BJ (cell line): Measurements from ENCODE around the gene ISG15. TPM values are rescaled to one million over a fixed set of nuclear protein-coding genes. Genes with fewer than 3 reads are reported as not detected.
A peak's percentile ranks its signal among the peaks of the same experiment; 100 is the strongest.

Source experiments
- CTCF ChIA-PET: fragments of 350-600 bp; formaldehyde crosslinking; extraction: SDS; loops from one replicate; lab custom pipeline; 2021; ENCODE audit warnings: antibody characterized with exemption, inconsistent platforms; lab: Yijun Ruan, JAX
- POLR2A ChIA-PET: fragments of 300-600 bp; sonication (Branson Sonifier 250); formaldehyde crosslinking; extraction: SDS; loops from one replicate; lab custom pipeline; 2021; ENCODE audit warnings: antibody characterized with exemption; lab: Charles Lee
- DNase-seq: peaks from one replicate; pipeline ENCODE4 v3.0.0-alpha.2; 2011; ENCODE audit warnings: low read depth
- H3K27me3 ChIP-seq: 2 replicates; pipeline ENCODE4 v1.6.0; 2011; ENCODE audit warnings: low read length; ENCODE audit not compliant: control insufficient read depth, insufficient read depth
- H3K36me3 ChIP-seq: 2 replicates; pipeline ENCODE4 v1.5.1; 2011; ENCODE audit warnings: low read length; ENCODE audit not compliant: control insufficient read depth, insufficient read depth
- H3K4me3 ChIP-seq: 2 replicates; pipeline ENCODE4 v1.5.1; 2011; ENCODE audit warnings: low read depth, mild to moderate bottlenecking, control low read depth, low read length
- CTCF ChIP-seq: IDR thresholded peaks from 2 replicates; pipeline ENCODE4 v1.5.1; 2011; ENCODE audit warnings: low read depth, mild to moderate bottlenecking, control low read depth, inconsistent platforms, low read length, moderate library complexity; ENCODE audit not compliant: insufficient read depth
- polyA plus RNA-seq: library from polyadenylated mRNA; depleted of rRNA; stranded (reverse); fragments of >200 nt; gene quantifications from 2 replicates; pipeline ENCODE4 v1.2.3, GENCODE V29; 2011

Gene ISG15
- polyA plus RNA-seq, 1 experiment = 86.8 TPM

- Histone ChIP-seq H3K27me3 (no peaks in the 10 kb centered on the region), H3K36me3 (no peaks in the 10 kb centered on the region; the same call in none of the 2 replicates), H3K4me3 (peak overlapping the region; percentile 85)
- ChIA-PET CTCF (interaction anchor here (1.1 to 4.4 kb wide), 3 partner anchors 15 to 65 kb away, joined by 3 to 37 read pairs (median 4); no protein-coding TSS in a partner anchor), POLR2A (interaction anchor here (0.6 kb wide), 1 partner anchor 35 kb away, joined by 3 read pairs; no protein-coding TSS in a partner anchor)
- TF ChIP-seq CTCF = no peak
- DNase-seq = no peak
These were observed 14.1 kb upstream of the ISG15 start for GRCh38 chr1:998995-999724.

DNA sequence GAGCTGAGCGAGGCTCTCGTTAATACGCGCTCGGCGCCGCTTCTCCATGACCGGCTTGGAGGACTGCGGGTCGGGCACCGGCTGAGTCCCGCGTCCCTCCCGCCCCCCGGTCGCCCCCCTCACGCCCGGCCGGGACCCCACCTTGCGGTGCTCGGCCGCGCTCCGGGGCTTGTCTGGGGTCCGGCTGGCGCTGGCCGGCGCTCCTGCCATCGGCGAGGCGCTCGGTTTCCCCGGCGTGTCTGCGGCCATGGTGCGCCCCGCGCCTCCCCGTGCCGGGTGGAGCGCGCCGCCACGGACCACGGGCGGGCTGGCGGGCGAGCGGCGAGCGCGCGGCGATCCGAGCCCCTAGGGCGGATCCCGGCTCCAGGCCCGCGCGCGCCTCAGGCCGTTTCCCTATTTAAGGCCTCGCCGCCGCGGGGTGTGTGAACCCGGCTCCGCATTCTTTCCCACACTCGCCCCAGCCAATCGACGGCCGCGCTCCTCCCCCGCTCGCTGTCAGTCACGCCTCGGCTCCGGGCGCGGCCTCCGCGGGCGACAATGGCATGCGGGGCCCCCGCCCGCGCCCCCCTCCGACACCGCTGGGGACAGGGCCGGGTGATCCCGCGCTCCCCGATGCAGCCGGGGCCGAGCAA is 13.5 kb upstream of the ISG15 start, which contains the start of gene HES4:
TSS of gene HES4 (minus strand) at position 373 of the 632 bp plus-strand sequence. CDS start at position 249, 124 bp downstream.
- ChIA-PET CTCF (interaction anchor here (0.6 to 4.4 kb wide), 7 partner anchors 16 to 206 kb away, joined by 3 to 37 read pairs (median 4); no protein-coding TSS in a partner anchor), POLR2A (interaction anchor here (0.6 kb wide), 1 partner anchor 36 kb away, joined by 3 read pairs; no protein-coding TSS in a partner anchor)
- TF ChIP-seq CTCF = no peak
- Histone ChIP-seq H3K36me3 (no peaks in the 10 kb centered on the region; the same call in none of the 2 replicates), H3K4me3 (peak within 1 kb of the TSS; percentile 85), H3K27me3 (no peaks in the 10 kb centered on the region)
- peak; percentile 53 for DNase-seq

DNA sequence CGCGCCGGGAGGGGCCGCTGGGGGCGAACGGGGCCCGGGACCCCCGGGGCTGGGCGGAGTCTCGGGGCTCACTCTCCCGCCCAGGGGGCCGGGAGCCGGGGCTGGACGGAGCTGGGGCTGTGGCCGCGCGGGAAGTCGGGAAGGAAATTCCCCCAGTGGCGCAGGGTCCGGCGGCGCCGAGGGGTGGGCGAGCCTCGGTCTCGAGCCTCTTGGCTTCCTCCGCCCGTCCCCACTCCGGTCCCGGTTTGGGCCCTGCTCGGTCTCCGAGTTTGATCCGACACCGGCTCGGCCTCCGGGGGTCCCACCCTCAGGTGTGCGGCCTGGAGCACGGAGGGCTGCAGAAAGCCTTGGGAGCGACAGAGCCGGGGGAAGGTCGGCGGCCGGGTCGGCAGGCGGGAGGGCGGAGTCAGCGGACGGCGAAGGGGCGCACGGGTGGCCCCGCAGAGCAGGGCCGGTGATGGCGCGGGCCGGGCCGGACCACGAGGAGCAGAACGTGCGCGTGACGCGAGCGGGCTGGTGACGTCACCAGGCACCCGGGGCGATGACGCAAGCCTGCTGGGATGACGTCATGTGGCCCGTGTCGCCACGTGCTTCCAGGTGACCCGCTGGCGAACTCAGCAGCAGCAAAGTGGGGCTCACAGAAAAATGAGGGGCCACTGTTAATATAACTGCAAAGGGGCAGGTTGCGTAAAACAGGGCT is 12.8 kb upstream of the ISG15 start:
- Histone ChIP-seq H3K27me3 (no peaks in the 10 kb centered on the region), H3K4me3 (peak overlapping the region; percentile 85), H3K36me3 (no peaks in the 10 kb centered on the region; the same call in none of the 2 replicates)
- ChIA-PET POLR2A (interaction anchor here (0.6 kb wide), 1 partner anchor 19 kb away, joined by 3 read pairs; no protein-coding TSS in a partner anchor), CTCF (interaction anchor here (0.6 to 4.4 kb wide), 11 partner anchors 10 to 241 kb away, joined by 3 to 45 read pairs (median 4); partner anchors contain the start of gene PERM1)
- TF ChIP-seq CTCF = no peak
- DNase-seq = no peak

DNA sequence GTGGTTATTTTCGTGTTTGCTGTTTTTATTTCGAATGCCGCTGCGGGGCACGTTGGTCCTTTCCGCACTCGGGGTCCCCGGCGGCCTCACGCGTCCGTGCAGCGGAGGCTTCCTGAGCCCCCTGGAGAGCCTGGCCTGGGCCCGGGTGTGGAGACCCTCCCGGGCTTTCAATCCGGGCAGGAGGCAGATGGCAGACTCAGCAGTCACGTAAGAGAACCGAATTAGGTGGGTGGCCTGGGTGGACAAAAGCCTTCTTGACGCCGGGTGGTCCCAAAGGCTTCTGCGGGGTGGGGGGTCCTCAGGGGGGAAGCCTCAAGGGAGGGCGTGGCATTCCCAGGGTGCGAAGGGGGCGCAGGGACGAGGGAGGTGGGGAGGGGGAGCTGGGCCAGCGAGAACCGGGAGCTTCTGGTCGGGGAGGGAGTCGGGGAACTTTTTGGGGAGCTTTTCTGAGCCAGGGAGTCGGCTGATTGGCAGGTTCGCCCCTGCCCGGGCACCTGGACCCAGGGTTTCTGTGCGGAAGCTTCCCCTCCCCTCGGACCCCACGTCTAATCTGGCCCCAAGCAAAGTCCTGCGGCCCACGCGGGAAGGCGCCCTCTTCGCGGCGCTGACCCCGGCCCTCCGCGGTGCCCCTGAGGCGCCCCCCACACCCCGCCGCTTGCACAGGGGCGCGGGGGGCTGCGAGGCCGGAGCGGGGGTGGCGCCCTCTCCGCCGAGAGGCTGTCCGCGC is 12.1 kb upstream of the ISG15 start:
- Histone ChIP-seq H3K4me3 (peak overlapping the region; percentile 85), H3K36me3 (no peaks in the 10 kb centered on the region; the same call in none of the 2 replicates), H3K27me3 (no peaks in the 10 kb centered on the region)
- DNase-seq = no peak
- ChIA-PET POLR2A (no interaction called here), CTCF (interaction anchor here (0.6 to 3.1 kb wide), 12 partner anchors 9 to 240 kb away, joined by 3 to 45 read pairs (median 8); partner anchors contain the start of genes AGRN and PERM1)
- TF ChIP-seq CTCF = no peak
